Stimulated activated CD8-positive, alpha-beta memory T cell treated with anti-CD3 and anti-CD28 coated beads, Interleukin-7, amount 100 ng/mL, for 1 hour (primary cell): ENCODE results near the gene ERAP2.

Source experiments
- DNase-seq, 2 donors: peaks; one replicate each; pipeline ENCODE4 v3.0.0-alpha.2; 2020; ENCODE audit warnings: low read depth in 2 of 2

Gene ERAP2

GRCh38 chr5:96966801-96967200 lies 90.5 kb downstream of the ERAP2 start:
- no peak for DNase-seq

GRCh38 chr5:96967400-96967799 lies 91.1 kb downstream of the ERAP2 start:
- no peak for DNase-seq

- no peak for DNase-seq
These were observed 91.8 kb downstream of the ERAP2 start for GRCh38 chr5:96968074-96968473.

- DNase-seq = no peak
These were observed 92.3 kb downstream of the ERAP2 start for GRCh38 chr5:96968614-96969013.
